Metanephros (tissue), 2 donors: ENCODE results near the gene XRN2. TPM values are rescaled to one million over a fixed set of nuclear protein-coding genes. Genes with fewer than 3 reads are reported as not detected.

Experiments
- small RNA-seq: library from RNA; depleted of rRNA; stranded (forward); fragments of <200 nt; gene quantifications from one replicate; pipeline ENCODE3, GENCODE V24; 2014; ENCODE audit warnings: low replicate concordance
- total RNA-seq: library from RNA; depleted of rRNA; stranded (reverse); fragments of >200 nt; gene quantifications from one replicate; pipeline ENCODE4 v1.2.3, GENCODE V29; 2014

Gene XRN2
- 57.4 TPM for total RNA-seq

GRCh38 chr20:21303061-21303871 lies at the start of gene XRN2:
XRN2 (plus strand) TSS chr20:21303331; CDS start chr20:21303399, 68 bp downstream.

GRCh38 chr20:21397341-21398108 lies 94.4 kb downstream of the XRN2 start, which contains the start of gene NKX2-4:
NKX2-4 (minus strand) TSS chr20:21397526; CDS start chr20:21397399, 127 bp downstream.

Small RNA genes within 50 kb of the gene (small RNA-seq; reads per million reads assigned to genes)
- not detected for gene RN7SKP140

Other genes starting within 250 kb of the XRN2 start
- not detected for gene LINC00237, start 197.0 kb upstream of the XRN2 start, total RNA-seq
- gene KIZ, start 177.2 kb upstream of the XRN2 start, total RNA-seq: 19.0 TPM
- gene NKX2-4, start 94.2 kb downstream of the XRN2 start, total RNA-seq: not detected
- not detected for gene NKX2-2, start 210.7 kb downstream of the XRN2 start, total RNA-seq